ENCODE data around the gene LDB2. TPM values are rescaled to one million over a fixed set of nuclear protein-coding genes. Genes with fewer than 3 reads are reported as not detected.

The LDB2 gene
- total RNA-seq, 1 experiment from 2014 or later, result 33.5 TPM

- no peak for DNase-seq (ENCODE audit: low read depth)
Measured at GRCh38 chr4:16802044-16802443, 96.4 kb downstream of the LDB2 start.

DNA sequence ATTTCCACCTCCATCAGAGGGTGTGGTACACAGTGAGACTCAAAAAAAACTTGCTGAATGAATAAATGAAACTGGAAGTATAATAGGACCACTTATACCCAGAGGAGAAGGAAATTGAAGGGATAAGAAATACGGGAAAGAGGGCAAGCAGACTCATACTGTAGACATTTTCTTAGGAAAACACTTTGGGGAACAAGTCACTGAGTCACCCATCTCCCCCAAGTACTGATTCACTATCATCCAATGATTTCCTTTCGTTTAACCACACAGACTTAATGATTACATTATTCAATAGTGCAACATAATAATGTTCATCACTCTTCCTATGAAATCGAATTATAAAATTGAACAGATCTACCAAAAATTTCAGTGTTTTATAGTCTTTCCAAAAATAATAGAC is 97.1 kb downstream of the LDB2 start:
- peak; percentile 39 for DNase-seq (ENCODE audit: low read depth)

- peak; percentile 69 for DNase-seq (ENCODE audit: low read depth)
Measured at GRCh38 chr4:16794816-16795445, 103.5 kb downstream of the LDB2 start.

DNA sequence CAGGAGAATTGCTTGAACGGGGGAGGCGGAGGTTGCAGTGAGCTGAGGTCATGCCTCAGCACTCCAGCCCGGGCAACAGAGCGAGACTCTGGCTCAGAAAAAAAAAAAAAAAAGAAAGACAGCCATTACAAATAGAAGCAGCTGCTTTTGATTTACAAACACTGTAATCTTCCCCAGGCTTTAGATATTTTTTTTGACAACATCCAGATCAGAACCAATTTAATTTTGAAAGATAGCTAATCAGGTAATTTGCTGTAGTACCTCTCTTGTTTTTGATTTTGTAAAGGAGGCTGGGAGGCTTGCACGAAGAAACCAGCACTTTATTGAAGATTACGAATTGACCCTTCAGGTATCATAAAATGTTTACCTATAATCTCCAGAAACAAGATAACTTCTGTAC is 107.0 kb downstream of the LDB2 start:
- DNase-seq (ENCODE audit: low read depth), result no peak

GRCh38 chr4:16790508-16790907 is 107.9 kb downstream of the LDB2 start:
- peak; percentile 53 for DNase-seq (ENCODE audit: low read depth)

- no peak for DNase-seq (ENCODE audit: low read depth)
Measured at GRCh38 chr4:16788868-16789267, 109.6 kb downstream of the LDB2 start.

DNA sequence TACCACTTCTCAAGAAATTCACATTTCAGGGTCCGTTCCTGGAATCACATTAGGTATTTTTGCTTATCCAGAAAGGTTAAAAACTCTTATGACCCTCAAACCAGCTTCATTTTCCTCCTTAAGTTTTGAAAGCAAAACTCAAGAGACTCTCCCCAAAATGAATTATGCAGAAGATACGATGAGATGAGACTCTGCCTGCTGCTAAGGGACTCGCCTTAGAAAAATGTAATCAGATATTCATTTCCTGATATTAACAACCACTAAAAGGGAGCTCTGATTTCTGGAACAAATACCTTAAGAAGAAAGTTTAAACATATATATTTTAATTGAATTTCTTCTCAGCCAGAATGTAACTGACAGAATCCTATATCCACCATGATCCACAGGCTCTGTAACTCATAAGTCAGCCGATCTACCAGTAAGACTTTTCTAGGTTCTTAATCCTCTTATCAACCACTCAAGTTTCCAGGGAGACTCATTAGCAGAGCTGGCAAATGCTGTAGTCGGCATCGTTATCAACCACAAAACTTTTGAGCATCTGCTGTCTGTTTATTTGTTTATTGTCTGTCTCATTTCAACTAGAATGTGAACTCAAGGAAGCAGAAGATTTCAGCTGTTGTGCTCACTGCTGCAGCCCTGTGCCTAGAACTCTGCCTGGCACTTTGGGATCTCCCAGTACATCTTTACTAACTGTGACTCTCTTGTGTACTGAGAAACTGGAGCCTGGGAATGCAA is 112.5 kb downstream of the LDB2 start:
- peak; percentile 81 for DNase-seq (ENCODE audit: low read depth)

DNA sequence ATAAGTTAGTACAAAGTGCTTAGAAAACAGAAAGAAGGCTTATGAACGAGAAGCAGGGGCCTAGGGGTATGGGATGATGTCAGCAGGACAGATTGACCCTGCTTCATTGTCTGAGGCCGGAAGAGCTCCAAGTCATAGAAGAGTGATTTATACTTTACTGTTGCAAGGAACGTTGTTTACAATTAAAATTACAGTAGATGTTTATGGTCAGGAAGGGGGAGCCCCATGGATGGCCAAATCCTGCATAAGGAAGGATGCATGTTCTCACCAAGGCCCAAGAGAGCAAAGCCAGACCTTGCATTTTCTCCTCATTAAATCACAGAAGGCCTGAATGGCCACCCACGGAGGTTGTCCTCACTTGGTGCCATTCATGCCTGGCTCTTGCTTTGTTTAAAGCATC is 115.3 kb downstream of the LDB2 start:
- peak; percentile 78 for DNase-seq (ENCODE audit: low read depth)

DNA sequence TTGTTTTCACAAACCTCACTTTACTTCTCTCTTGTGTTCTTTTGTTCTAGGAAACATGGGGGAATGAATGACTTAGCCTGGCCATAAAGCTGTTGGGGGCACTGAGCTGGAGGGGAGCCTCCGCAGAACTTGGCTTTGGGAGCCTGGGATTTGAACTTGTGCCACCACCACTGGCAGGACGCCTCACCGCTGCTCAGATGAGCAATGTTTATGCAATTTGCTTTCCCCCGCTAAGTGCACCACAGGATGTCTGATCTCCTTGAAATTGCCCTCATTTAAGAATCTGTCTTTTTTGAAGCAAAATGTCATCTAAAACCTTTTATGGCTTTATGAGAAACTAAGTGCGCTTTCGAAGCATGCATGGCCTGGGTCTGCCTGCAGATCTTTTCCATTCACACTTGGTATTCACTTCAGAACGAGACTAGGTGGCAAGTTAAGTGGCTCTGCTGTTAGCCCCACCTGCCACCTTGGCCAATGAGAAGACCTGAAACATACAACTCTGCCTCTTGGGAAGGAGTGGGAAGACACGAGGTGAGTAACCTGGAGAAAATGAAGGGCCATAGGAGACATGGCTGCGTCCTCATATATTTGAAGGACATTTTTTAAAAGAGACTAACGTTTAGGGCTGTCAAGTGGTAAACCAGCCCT is 119.3 kb downstream of the LDB2 start:
- DNase-seq (ENCODE audit: low read depth), result peak; percentile 81

DNA sequence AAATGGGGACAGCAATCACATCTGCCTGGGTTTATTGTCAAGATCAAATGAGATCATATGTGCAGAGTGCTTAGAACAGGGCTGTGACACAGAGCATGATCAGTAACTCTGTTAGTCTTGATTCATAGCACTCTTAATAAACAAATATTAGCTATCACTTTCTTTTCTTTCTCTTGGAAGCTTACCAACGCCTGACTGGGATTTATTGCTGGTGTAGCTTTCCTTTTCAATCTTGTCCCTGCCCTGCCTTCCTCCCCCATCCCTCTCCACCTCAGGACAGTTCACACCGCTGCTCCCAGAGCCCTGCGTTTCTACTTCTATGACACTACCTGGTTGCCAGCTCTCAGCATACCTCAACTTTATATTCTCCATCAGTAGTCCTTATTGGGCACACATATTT is 120.7 kb downstream of the LDB2 start:
- peak; percentile 54 for DNase-seq (ENCODE audit: low read depth)

DNA sequence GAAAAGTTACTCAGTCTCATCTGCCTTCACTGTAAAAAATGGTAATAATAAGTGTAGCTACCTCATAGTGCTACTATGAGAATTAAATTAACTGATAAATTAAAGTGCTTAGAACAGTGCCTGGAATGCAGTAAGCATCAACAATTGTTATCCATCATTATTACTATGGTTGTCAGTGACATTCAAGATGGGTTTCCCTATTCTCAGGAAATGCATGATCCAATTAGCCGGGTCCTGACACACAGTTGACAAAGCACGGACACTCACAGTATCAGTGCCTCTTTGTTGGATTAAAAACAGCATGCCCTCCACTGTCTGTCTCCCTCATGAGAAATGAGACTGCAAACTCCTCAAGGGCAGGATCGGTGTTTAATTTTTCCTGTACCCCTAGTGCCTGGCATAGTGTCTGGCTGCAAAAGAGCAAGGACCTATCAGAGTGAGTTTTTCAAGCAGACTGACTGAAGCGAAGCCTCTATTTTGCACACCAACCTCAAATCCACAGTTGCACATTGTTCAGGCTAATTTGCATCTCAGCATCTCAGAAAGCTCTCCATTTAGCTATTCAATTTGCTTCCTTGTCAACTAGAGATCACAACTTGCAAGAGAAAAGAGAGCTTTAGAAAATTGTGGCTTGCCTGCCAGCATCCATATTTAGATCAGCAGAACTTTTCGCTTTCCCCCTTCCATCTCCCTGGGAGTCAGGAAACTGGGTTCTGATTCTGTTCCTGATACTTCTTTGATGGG is 122.9 kb downstream of the LDB2 start:
- no peak for DNase-seq (ENCODE audit: low read depth)

DNA sequence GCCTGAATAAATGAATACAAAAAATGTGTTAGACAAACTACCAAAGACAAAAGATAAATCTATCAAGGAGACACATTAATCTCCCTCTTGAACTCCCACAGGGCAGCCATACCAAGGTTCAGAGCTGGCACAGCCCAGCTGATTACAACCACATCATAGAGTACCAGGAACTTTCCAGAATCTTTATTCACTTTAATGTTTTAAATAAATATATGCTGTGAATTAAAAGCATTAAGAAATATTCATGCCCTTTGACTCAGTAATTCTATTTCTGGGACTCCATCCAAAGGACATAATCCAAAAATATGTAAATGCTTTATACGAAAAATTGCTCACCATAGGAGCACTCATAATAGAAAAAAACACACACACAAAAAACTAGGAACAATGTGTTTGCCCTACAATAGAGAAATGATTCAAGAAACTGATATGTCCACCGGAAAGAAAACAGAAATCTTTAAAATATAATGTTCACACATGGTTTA is 126.0 kb downstream of the LDB2 start:
- no peak for DNase-seq (ENCODE audit: low read depth)

DNA sequence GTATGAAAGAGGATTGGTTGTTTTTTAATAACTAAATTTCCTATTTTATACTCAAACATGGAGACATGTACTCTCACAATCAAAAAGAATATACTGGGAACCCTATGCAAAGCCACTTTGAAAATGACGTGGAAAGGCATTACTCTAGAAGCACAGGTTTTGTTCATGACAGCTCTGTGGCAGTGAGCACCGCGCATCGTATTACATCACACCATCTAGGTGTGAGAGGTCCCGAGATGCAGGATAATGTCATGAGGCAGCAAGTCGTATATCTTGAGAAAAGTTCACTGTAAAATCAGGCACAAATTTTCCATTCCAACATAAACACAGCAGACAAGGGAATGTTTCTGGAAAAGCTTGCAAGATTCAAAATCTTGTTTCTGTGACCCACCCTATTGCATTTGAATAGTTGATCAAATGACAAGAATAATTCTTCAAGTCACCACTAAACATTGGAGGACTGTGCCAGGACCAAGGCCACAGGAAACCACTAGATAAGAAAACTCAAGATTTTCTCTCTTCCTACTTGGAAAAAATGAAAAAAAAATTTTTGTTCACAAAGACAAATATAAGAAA is 127.6 kb downstream of the LDB2 start:
- no peak for DNase-seq (ENCODE audit: low read depth)

DNA sequence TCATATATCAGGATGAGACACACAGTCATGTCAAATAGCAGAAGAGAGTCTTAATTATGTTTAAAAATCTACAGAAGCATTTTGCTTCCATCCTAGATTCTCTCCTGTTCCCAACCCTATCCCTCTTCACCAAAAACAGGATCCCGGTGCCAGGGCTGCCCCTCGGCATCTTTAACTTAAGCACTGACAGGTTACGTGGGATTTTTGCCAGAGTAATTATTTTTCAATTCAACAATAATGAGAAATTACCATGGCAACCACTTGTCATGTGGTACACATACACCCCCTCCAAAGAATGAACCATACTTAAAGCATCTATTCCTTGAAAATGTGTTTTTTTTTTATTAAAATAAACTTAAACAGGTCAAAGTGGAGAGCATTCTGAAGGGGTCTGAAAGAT is 130.6 kb downstream of the LDB2 start:
- no peak for DNase-seq (ENCODE audit: low read depth)

DNA sequence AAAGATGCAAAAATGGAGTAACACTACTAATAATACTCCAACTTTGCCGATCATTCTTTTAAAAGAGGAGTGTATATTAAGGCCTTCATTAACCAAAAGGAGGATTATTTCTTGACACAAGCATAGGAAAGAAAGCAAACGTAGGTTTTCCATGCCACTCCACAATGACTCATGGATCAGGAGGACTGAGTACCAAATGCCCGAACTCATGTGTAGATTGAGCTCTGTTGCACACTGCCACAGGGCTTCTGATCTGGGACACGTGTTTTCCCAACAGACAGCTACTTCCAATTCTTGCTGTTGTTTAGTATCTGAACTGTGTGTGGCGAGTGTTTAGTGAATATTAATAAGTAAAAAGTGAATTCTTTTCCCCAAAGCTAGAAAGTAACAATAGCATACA is 131.2 kb downstream of the LDB2 start:
- DNase-seq (ENCODE audit: low read depth), result peak; percentile 53

DNA sequence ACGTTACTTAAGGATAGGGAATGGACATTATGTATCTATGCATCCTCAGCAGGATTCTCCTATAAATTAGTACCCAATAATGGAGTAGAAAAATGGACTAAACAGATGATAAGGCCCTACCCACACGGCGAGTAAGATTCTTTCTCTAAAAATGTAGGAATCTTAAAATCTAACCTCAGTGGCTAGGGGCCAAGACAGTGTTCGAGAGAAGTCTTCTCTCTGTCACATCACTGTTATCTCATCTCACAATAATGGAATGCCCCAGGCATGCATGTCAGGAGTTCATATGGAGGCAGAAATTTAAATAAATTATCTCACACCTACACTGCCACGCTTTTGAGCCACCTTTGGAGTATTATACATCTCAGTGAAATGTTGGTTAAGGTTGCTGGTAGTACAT is 132.9 kb downstream of the LDB2 start:
- DNase-seq (ENCODE audit: low read depth), result peak; percentile 48

DNA sequence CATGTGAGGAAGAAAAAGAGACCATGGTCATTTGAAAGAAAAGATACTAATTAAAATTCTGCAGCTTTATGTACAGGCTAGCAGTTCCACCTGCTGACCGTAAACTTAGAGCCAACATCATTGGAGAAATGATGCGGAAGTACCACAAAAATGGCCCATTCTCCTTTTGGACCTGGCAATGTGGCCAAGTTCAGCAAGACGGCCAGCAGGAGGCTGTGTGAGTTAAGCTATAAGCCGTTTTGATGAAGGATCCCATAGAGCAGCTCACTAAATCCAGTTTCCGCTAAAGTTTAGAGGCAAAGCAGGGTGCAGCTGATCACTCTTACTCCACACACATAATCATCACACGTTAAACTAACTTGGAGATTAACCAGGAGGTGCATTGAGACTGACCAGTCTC is 133.8 kb downstream of the LDB2 start:
- peak; percentile 61 for DNase-seq (ENCODE audit: low read depth)

DNA sequence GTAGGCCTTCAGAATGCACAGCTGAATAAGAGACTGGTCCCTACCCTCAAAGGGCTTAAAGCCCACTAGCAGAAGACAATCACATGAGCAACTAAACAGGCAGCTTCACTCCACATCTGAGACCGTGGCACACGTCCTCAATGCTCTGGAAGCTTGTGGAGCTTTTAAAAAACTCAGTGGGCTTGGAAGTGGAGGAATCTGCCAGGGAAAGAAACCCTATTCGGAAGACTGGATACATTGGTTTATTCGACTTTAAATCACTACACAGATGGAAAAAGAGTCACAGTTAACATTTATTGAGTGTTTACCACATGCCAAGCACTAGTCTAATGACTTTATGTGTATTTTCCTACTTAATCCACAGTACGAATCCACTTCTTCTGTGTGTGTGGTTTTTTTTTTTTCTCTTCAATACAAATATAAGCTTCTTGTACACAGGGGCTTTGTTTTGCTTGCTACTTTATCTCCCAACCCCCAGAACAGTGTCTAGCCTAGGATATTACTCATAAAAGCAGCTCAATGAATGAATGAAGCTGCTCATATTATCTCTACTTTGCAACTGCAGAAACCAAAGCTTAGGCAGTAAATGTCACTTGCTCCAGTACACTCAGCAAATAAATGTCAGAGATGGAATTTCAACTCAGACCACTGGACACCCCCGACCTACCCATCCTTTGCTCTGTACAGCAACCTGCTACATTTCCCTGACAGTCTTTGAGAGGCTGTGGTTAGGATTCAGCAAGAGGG is 137.7 kb downstream of the LDB2 start:
- DNase-seq (ENCODE audit: low read depth), result peak; percentile 26

DNA sequence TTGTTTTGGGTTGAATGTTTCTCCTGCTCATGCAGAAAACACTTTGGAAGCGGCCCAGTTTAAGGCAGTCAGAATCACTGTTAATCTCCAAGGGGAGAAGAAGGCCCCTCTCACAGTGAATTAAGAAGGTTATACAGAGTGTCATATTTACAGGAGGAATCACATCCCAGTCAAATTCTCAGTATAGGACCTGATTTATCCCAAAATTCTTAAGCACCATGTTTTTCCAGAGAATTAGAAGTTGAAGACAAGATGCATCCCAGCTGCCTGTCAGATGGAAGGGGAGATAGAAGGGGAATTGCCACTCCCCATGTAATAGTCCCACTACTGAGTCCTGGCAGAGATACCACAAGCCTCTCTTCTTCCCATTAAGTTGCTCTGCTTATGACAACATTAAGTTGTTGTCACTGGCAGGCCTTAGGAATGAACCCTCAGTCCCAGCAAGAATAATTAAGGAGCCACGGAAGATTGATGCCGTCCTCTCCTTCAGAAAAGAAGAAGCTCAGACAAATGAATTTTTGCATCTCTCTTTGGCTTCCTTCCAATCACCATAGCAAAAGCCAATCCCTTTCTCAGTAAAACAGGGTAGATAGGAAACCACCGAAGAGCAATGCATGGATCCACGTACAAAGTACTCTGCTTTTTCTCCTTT is 138.4 kb downstream of the LDB2 start:
- no peak for DNase-seq (ENCODE audit: low read depth)

- DNase-seq (ENCODE audit: low read depth), result no peak
Measured at GRCh38 chr4:16758816-16759215, 139.6 kb downstream of the LDB2 start.

GRCh38 chr4:16758255-16758654 is 140.2 kb downstream of the LDB2 start:
- DNase-seq (ENCODE audit: low read depth), result no peak

Measured in M059J (cell line).